ES-I3 (cell line): Measurements from ENCODE around the gene ATP6V1F.

ENCODE experiments used
- H3K36me3 ChIP-seq: 2 replicates; pipeline ENCODE4 v1.6.1; 2013; ENCODE audit warnings: mild to moderate bottlenecking, low read length, control low read depth, moderate library complexity; ENCODE audit not compliant: insufficient read depth
- H3K4me1 ChIP-seq: 2 replicates; pipeline ENCODE4 v1.6.1; 2013; ENCODE audit warnings: mild to moderate bottlenecking, control low read depth, low read length; ENCODE audit not compliant: insufficient read depth
- H3K9ac ChIP-seq: 2 replicates; pipeline ENCODE4 v1.6.1; 2013; ENCODE audit warnings: low read depth, mild to moderate bottlenecking, low read length, moderate library complexity
- H3K9me3 ChIP-seq: 2 replicates; pipeline ENCODE4 v1.6.1; 2013; ENCODE audit warnings: mild to moderate bottlenecking, low read length, moderate library complexity; ENCODE audit not compliant: control insufficient read depth, insufficient read depth

The ATP6V1F gene

GRCh38 chr7:128876978-128877755, 14.5 kb downstream of the ATP6V1F start:
- no peak overlapping the region for H3K9ac ChIP-seq
- H3K9me3 ChIP-seq, result no peaks in the 10 kb centered on the region
- H3K4me1 ChIP-seq, result peaks cover 3% of the 10 kb centered on the region; the same call in 1 of the 2 replicates
- no peaks in the 10 kb centered on the region for H3K36me3 ChIP-seq

DNA sequence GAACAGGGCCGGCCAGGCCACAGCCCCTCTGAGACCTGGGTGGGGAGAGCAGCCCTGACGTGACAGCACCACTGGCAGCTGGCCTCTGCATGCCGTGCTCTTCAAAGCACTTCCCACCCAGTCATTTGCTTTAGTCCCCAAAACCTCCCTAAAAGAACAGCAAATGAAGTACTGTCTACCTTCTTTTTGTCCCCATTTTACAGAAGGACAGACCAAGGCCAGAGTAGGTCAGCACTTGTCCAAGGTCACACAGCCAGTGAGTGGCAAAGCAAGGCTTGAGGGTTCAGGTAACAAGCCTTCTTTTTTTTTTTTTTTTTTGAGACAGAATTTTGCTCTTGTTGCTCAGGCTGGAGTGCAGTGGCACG, 15.1 kb downstream of the ATP6V1F start:
- H3K4me1 ChIP-seq, result no peaks in the 10 kb centered on the region; the same call in 1 of the 2 replicates
- no peaks in the 10 kb centered on the region for H3K36me3 ChIP-seq
- H3K9ac ChIP-seq, result no peak overlapping the region

DNA sequence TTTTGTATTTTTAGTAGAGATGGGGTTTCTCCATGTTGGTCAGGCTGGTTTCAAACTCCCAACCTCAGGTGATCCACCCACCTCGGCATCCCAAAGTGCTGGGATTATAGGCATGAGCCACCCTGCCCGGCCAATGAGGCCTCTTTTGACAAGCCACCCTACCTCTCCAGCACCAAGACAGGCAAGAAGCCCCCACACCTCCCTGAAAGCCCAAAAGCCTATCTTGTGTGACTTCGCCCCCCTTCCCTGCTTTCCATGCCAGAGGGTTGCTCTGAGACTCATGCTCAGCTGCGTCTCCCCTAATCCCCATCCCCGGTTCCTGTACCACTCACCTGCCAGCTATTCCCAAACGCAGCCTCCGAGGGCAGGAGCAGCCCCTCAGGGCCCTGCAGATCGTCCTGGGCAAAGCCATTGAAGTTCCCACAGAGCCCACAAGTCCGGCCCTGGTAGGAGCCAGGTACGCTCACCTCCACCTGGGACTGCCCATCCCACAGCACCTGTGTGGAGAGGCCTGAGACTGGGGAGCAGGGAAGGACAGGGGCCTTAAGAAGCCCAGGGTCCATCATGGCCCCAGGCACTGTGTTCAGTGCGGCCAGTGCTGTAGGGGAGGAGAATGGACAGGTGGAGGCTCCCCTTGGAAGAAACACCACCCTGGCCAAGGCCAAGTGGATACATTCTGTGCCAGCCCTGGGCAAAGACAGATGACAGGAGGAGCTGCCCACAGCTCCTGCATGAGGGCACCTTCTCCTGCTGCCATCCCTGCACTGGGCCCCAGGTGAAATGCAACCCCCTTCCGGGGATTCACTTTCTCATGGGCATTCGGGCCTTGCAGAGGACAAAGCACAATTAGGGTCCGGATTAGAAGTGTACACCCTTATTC, 15.8 kb downstream of the ATP6V1F start:
- no peaks in the 10 kb centered on the region for H3K9me3 ChIP-seq
- H3K9ac ChIP-seq, result no peak overlapping the region
- H3K36me3 ChIP-seq, result no peaks in the 10 kb centered on the region
- no peaks in the 10 kb centered on the region; the same call in 1 of the 2 replicates for H3K4me1 ChIP-seq

More for the DNA sequence above, 15.1 kb downstream of the ATP6V1F start:
- H3K9me3 ChIP-seq, result no peaks in the 10 kb centered on the region

- Histone ChIP-seq H3K4me1 (no peaks in the 10 kb centered on the region; the same call in 1 of the 2 replicates), H3K9me3 (no peaks in the 10 kb centered on the region), H3K9ac (no peak overlapping the region), H3K36me3 (no peaks in the 10 kb centered on the region)
Measured at GRCh38 chr7:128879461-128879938, 16.8 kb downstream of the ATP6V1F start.

GRCh38 chr7:128879939-128880746, 17.5 kb downstream of the ATP6V1F start:
- H3K36me3 ChIP-seq, result no peaks in the 10 kb centered on the region
- H3K9me3 ChIP-seq, result no peaks in the 10 kb centered on the region
- no peak overlapping the region for H3K9ac ChIP-seq
- no peaks in the 10 kb centered on the region; the same call in 1 of the 2 replicates for H3K4me1 ChIP-seq

DNA sequence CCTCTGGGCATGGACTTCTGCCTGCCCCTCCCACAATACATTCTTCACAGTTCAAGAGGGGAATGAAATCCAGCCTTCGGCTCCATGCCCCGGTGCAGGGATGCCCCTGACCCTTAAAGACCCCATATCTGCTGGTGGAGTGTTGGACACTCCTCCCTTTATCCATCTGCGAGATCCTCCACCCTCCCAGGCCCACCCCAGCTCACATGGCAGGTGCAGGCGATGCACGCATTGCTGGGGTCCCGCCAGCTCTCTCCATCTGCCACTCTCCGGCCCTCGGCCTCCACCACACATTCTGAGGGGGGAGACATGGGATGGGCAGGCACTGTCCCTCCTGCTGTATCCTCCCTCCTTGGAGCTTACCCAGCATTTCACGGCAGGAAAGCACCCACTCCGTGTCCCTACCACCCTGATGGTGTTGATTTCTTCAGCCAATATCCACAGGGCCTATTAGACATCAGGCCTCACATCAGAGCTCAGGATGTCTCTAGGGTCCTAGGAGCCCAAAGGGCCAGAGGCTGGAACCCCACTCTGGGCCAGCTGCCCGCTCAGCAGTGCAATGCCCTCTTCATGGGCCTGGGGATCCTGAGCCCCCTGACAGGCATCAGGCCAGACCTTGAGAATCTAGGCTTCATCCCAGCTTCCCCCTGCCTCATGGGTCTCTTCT, 18.3 kb downstream of the ATP6V1F start:
- Histone ChIP-seq H3K9ac (no peak overlapping the region), H3K36me3 (no peaks in the 10 kb centered on the region), H3K4me1 (no peaks in the 10 kb centered on the region; the same call in 1 of the 2 replicates), H3K9me3 (no peaks in the 10 kb centered on the region)

DNA sequence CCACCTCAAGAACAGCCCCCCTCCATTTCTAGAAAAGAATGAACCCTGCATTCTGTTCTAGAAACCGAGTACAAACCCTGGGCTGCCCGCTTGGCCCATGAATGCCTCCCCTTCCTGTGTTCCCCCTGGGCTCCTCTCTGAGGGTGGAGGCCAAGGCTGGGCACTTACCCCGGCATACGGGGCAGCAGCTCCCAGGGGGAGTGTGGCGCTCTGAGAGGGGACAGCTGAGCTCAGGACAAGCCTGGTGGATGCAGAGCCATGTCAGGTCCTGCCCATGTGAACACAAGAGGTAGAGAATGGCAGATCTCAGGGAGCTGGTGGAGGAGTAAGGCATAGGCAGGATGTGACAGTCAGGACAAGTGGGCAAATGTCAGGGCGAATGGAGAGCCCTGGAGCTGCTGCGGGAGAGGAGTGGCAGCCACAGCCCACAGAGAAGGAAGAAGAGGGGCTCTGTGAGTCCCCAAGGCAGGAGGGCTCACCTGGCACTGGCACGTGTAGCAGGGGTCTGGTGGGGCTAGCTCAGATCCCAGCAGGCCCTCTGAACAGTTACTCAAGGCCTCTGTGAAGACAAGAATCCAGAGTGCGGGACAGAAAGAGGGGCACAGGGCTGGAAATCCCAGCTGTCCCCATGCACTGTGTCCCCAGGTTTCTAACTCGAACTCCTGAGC, 18.9 kb downstream of the ATP6V1F start:
- Histone ChIP-seq H3K36me3 (no peaks in the 10 kb centered on the region), H3K9ac (no peak overlapping the region), H3K4me1 (no peaks in the 10 kb centered on the region; the same call in 1 of the 2 replicates), H3K9me3 (no peaks in the 10 kb centered on the region)

GRCh38 chr7:128882134-128882533, 19.5 kb downstream of the ATP6V1F start:
- H3K36me3 ChIP-seq, result no peaks in the 10 kb centered on the region
- no peaks in the 10 kb centered on the region; the same call in 1 of the 2 replicates for H3K4me1 ChIP-seq
- no peaks in the 10 kb centered on the region for H3K9me3 ChIP-seq
- H3K9ac ChIP-seq, result no peak overlapping the region

DNA sequence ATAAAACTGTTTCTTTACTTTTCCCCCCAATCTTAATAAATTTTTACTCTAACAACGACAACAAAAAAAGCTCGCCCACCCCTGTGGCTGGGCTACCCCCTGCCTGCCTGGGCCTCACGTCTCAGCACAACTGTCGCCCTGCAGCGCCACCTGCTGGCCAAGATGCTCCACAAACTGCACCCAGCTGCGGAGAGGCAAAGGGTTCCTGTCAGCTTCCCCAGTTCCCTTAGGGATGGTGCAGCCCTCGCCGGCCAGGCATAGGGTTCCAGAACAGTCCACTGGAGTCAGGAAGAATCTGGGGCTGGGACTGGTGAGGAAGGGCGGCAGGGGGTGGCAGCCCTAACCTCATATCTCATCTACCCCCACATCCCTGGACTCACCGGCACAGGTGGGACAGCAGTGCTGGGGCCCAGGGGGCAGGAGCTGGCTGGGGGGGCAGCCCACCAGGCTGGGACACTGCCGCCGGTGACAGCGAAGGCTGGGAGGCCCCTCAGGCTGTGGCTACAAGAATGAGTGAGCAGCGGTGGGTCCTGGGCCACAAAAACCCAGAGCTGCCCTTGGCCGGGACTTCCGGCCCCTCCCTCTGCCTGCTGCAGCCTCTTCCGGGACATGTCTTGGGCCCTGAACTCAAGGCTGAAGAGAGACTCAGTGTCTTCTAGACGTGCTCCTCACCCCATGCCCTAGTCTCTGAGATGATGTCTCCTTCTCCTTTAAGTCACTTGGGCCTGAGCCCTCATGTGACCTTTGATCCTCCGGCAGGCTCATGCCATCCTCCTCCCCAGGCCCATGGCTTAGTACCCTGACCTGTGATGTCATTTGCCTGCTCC, 21.2 kb downstream of the ATP6V1F start:
- Histone ChIP-seq H3K9me3 (no peaks in the 10 kb centered on the region), H3K9ac (no peak overlapping the region), H3K4me1 (no peaks in the 10 kb centered on the region; the same call in 1 of the 2 replicates), H3K36me3 (no peaks in the 10 kb centered on the region)

DNA sequence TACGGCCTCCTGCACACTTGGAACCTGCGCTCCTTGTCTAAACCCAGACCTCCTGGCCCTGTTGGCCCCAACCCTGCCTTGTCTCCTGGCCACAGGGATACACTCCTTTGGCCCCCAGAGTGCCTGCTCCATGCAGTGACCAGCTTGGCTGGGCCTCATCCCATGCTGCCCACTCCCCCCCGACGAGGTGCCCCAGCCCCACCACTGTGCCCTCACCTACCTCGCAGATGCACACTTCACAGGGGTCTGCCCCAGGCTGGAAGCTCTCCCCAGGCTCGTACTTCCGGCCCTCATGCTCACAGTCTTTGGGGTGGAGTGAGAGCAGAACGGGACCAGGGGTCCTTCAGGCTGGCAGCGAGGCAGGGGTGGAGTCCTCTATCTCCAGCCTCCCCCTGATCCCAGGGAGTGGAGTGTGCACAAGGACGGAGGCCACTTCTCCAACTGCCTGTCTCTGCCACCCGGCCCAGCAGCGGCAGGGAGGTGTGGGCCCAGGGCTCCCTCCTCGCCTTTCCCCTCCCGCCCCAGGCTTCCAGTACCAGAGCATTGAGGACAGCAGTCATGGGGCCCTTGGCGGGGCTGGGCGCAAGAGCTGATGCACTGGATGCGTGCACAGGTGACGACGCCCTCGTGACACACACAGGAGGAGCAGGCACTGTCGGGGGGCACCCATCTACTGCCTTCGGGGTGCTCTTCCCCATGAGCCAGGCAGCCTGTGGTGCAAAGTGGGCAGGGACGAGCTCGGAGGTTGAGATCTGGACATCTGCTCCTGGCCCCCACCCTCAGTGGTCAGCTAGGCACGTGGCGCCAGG, 22.1 kb downstream of the ATP6V1F start:
- no peak overlapping the region for H3K9ac ChIP-seq
- no peaks in the 10 kb centered on the region for H3K36me3 ChIP-seq
- no peaks in the 10 kb centered on the region; the same call in 1 of the 2 replicates for H3K4me1 ChIP-seq
- no peaks in the 10 kb centered on the region for H3K9me3 ChIP-seq

DNA sequence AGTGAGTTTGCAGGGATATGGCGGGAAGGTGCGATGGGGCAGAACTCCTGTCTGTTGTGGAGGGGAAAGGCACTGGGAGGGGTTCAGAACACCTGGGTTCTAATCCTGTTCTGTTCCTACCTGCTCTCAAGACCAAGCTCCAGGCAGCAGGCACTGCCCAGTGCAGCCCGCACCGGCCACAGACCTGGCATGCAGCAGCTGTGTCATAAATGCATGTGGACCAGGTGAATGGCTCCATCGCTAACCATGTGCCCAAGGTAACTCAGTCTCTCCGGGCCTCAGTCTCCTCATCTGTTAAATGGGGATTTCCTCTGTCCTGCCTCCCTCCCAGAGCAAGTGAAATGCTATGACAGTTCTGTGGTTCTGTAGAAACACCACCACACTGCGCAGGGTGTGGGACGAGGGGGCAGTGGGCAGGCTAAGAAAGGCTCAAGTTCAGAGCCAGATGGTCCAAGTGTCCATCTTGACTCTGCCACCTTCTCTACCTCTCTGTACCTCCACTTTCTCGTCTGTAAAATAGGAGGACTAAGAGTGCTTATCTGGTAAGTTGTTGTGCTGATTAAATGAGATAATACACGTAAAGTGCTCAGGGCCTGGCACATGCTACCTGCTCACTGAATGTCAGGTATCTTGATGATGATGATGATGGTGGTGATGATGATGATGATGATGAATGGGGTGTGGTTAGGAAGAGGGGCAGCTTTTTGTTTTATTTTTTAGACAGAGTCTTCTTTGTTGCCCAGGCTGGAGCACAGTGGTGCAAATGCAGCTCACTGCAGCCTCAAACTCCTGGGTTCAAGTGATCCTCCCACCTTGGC, 22.9 kb downstream of the ATP6V1F start:
- H3K9ac ChIP-seq, result no peak overlapping the region
- no peaks in the 10 kb centered on the region for H3K36me3 ChIP-seq
- no peaks in the 10 kb centered on the region for H3K9me3 ChIP-seq
- no peaks in the 10 kb centered on the region; the same call in 1 of the 2 replicates for H3K4me1 ChIP-seq
